Activated CD4-positive, alpha-beta T cell treated with anti-CD3 and anti-CD28 coated beads for 36 hours (primary cell): Measurements from ENCODE around the gene CST4. TPM values are rescaled to one million over a fixed set of nuclear protein-coding genes. Genes with fewer than 3 reads are reported as not detected.
"Not testable (repeated sequence)": the region's sequence is repeated elsewhere in the genome, so short reads cannot be mapped to it uniquely, and the experiment has no call there.

Experiments
- ATAC-seq: fragments of 200-7000 bp; cut with Tn5 transposase; one replicate; pipeline ENCODE4 v1.10.0; 2021; ENCODE audit warnings: mild to moderate bottlenecking, moderate library complexity
- CTCF ChIA-PET: fragments of 350-600 bp; sonication (Branson Sonifier 250); formaldehyde crosslinking; loops from one replicate; lab custom pipeline; 2021; ENCODE audit warnings: antibody characterized with exemption; lab: Charles Lee
- POLR2A ChIA-PET: fragments of 350-600 bp; sonication (Branson Sonifier 250); formaldehyde crosslinking; loops from one replicate; lab custom pipeline; 2021; ENCODE audit warnings: antibody characterized with exemption, inconsistent platforms; lab: Charles Lee
- DNase-seq: peaks from one replicate; pipeline ENCODE4 v3.0.0-alpha.2; 2020
- H3K27ac Mint-ChIP-seq: one replicate; pipeline ENCODE4 v1.8.0; 2021; ENCODE audit warnings: mixed read lengths
- H3K27me3 Mint-ChIP-seq: one replicate; pipeline ENCODE4 v1.8.0; 2021; ENCODE audit warnings: mixed read lengths
- H3K36me3 Mint-ChIP-seq: one replicate; pipeline ENCODE4 v1.8.0; 2021; ENCODE audit warnings: low read depth, mixed read lengths
- H3K4me1 Mint-ChIP-seq: one replicate; pipeline ENCODE4 v1.8.0; 2021; ENCODE audit warnings: mixed read lengths
- H3K4me3 Mint-ChIP-seq: one replicate; pipeline ENCODE4 v1.8.0; 2021; ENCODE audit warnings: mild to moderate bottlenecking, moderate library complexity, mixed read lengths
- H3K9me3 Mint-ChIP-seq: one replicate; pipeline ENCODE4 v1.8.0; 2021; ENCODE audit warnings: low read depth, mixed read lengths
- intact Hi-C, 2 experiments: fragments of 100-400 bp; cut with DNase I in 1 of 2; cut with micrococcal nuclease in 1 of 2; formaldehyde crosslinking; loops; one replicate each; pipeline versions ENCODE4 v1.14.2 to v1.15.1; 2022 to 2024; cut with DNase I, micrococcal nuclease
- total RNA-seq, 2 experiments: library from RNA; stranded (reverse); gene quantifications; one replicate each; pipeline ENCODE4 v1.2.3, GENCODE V29; 2021

The CST4 gene
- total RNA-seq, 2 experiments from 2014 or later = not detected

DNA sequence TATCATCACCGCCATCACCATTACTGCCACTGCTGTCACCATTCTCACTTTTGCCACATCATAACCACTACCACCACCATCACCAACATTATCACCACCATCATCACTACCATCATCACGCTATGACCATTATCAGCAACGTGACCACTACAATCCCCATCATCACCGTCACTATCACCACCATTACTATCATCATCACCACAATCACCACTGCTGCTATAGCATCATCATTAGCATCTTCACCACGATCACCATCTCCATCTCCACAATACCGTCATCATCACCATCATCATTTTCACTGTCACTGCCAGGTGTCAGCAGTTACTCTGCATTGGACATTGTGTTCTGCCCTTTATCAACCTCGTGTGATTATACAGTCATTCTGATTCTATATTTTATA lies 19.0 kb downstream of the CST4 start:
- H3K27ac Mint-ChIP-seq = no peak overlapping the region
- no peaks in the 10 kb centered on the region for H3K36me3 Mint-ChIP-seq
- H3K9me3 Mint-ChIP-seq = no peaks in the 10 kb centered on the region
- ChIA-PET POLR2A (no interaction called here), CTCF (no interaction called here)
- intact Hi-C loops = loop anchor here in 1 of 2 experiments (5.0 to 10.0 kb wide), 3 partner anchors 125 to 305 kb away; no protein-coding TSS in a partner anchor
- ATAC-seq (no peak), DNase-seq (no peak)
- no peak overlapping the region for H3K4me3 Mint-ChIP-seq
- H3K4me1 Mint-ChIP-seq = no peaks in the 10 kb centered on the region
- no peaks in the 10 kb centered on the region for H3K27me3 Mint-ChIP-seq

DNA sequence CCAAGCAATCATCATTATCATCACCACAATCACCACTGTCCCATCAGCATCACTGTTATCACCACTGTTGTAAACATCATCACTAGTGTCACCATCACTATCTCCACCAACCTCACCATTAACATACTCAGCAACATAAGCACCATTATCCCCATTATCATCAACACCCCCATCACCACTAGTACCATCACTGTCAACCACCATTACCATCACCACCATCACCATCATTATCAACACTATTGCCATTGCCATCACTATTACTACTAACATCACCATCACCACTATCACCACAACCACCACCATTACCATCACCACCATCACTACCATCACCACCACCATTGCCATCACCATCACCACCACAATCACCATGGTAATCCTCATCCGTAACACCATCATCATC lies 19.5 kb downstream of the CST4 start:
- POLR2A ChIA-PET = no interaction called here
- no peaks in the 10 kb centered on the region for H3K36me3 Mint-ChIP-seq
- ATAC-seq (no peak), DNase-seq (no peak)
- no peaks in the 10 kb centered on the region for H3K4me1 Mint-ChIP-seq
- intact Hi-C loops = loop anchor here in 1 of 2 experiments (5.0 to 10.0 kb wide), 3 partner anchors 125 to 305 kb away; no protein-coding TSS in a partner anchor
- no peak overlapping the region for H3K27ac Mint-ChIP-seq
- no peak overlapping the region for H3K4me3 Mint-ChIP-seq
- CTCF ChIA-PET = interaction anchor here (1.2 kb wide), 1 partner anchor 12 kb away, joined by 3 read pairs; no protein-coding TSS in a partner anchor
- no peaks in the 10 kb centered on the region for H3K27me3 Mint-ChIP-seq
- H3K9me3 Mint-ChIP-seq = no peaks in the 10 kb centered on the region

DNA sequence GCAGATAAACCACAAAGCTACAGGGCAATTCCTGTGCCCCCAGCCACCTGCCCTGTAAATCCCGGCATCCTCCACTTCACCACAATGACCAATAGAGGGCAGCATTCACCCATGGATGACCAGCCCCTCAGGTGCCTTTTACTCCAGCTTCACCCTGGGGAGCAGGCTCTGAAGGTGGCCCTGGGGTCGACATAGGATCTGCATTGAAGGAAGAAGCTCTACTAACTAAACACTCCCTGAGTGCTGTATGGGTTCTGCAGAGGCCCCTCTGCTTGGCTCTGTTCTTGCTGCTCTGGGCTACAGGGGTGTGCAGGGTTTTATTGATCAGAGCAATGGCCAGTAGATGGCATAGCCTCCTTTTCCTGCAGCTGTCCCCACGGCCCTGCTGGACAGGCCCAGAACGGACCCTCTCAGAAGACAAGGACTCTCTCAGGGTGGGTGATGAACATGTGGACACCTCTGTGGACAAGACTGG lies 20.3 kb downstream of the CST4 start:
- intact Hi-C loops = loop anchor here in 1 of 2 experiments (5.0 to 10.0 kb wide), 3 partner anchors 126 to 306 kb away; no protein-coding TSS in a partner anchor
- peak; percentile 66 for DNase-seq
- Mint-ChIP-seq H3K36me3 (no peaks in the 10 kb centered on the region), H3K4me1 (no peaks in the 10 kb centered on the region), H3K27me3 (no peaks in the 10 kb centered on the region), H3K4me3 (no peak overlapping the region), H3K9me3 (no peaks in the 10 kb centered on the region), H3K27ac (no peak overlapping the region)
- ChIA-PET CTCF (interaction anchor here (0.6 to 1.2 kb wide), 3 partner anchors 10 to 36 kb away, joined by 3 to 5 read pairs (median 3); no protein-coding TSS in a partner anchor), POLR2A (no interaction called here)
- ATAC-seq = peak; percentile 68

DNA sequence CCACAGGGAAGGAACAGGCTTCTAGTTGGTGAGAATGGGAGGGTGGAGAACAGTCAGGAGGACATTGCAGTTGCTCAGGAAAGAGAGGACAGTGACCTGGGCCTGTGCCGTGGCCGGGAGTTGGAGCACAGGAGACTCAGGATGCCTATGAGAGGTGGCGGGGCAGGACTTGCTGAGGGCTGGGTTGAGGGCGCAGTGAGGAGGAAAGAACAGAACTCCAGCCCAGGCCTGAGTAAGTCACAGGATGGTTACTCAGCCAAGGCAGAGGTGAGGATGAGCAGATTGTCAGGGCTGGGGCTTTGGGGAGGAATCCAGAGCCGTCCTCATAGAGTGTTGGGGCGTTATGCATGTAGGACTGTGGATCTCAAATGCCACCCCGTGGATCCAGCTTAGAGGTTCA lies 21.2 kb downstream of the CST4 start:
- no peaks in the 10 kb centered on the region for H3K9me3 Mint-ChIP-seq
- no peak overlapping the region for H3K4me3 Mint-ChIP-seq
- ChIA-PET CTCF (interaction anchor here (0.6 to 1.2 kb wide), 2 partner anchors 9 to 35 kb away, joined by 3 to 5 read pairs; no protein-coding TSS in a partner anchor), POLR2A (no interaction called here)
- intact Hi-C loops = loop anchor here in 1 of 2 experiments (5.0 to 10.0 kb wide), 3 partner anchors 127 to 307 kb away; no protein-coding TSS in a partner anchor
- H3K27ac Mint-ChIP-seq = no peak overlapping the region
- DNase-seq = no peak
- no peaks in the 10 kb centered on the region for H3K27me3 Mint-ChIP-seq
- no peak for ATAC-seq
- no peaks in the 10 kb centered on the region for H3K4me1 Mint-ChIP-seq
- no peaks in the 10 kb centered on the region for H3K36me3 Mint-ChIP-seq

DNA sequence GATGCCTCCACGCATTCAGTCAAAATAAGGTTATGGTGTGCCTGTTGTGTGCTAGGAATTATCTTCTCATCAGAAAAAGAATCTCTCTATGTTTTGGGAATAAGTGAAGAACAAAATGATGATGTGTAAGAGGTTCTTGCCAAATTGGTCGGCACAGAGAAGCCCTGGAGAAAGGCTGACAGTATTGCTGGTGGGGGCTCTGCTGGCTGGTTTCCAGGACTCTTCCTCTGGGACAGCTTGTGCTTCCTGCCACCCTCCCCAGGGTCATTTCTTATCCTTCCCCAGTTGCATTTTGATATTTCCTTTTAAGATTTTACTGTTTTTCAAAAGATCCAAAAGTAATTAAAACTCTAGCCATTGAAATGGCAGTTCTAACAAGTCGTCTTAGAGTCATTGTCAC lies 22.1 kb downstream of the CST4 start:
- H3K4me1 Mint-ChIP-seq = no peaks in the 10 kb centered on the region
- intact Hi-C loops = loop anchor here in 1 of 2 experiments (5.0 to 10.0 kb wide), 3 partner anchors 128 to 308 kb away; no protein-coding TSS in a partner anchor
- ATAC-seq (no peak), DNase-seq (no peak)
- CTCF ChIA-PET = no interaction called here
- no peaks in the 10 kb centered on the region for H3K27me3 Mint-ChIP-seq
- H3K27ac Mint-ChIP-seq = no peak overlapping the region
- no peaks in the 10 kb centered on the region for H3K36me3 Mint-ChIP-seq
- POLR2A ChIA-PET = no interaction called here
- H3K4me3 Mint-ChIP-seq = no peak overlapping the region
- H3K9me3 Mint-ChIP-seq = no peaks in the 10 kb centered on the region

DNA sequence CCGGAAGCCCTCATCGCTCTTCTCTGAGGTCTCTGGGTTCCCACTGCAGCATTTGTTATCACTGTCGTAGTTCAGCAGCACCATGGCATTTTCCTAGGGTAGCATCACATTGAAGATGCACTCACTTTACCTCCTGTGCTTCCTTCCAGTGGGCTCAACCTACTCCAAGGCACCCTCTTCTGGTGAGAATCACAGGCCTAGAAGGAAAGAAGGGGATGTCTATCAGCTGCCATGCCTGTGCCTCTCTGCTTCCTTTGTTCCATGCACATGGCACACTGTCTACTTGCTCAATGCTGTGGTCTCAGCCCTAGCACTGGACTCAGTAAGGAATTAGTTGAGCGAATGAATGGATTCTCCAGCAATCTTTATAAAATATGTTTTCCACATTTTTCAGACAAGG lies 22.6 kb downstream of the CST4 start:
- ChIA-PET POLR2A (no interaction called here), CTCF (no interaction called here)
- Mint-ChIP-seq H3K4me1 (no peaks in the 10 kb centered on the region), H3K9me3 (no peaks in the 10 kb centered on the region), H3K4me3 (no peak overlapping the region), H3K27me3 (no peaks in the 10 kb centered on the region), H3K36me3 (no peaks in the 10 kb centered on the region), H3K27ac (no peak overlapping the region)
- intact Hi-C loops = loop anchor here in 1 of 2 experiments (5.0 to 10.0 kb wide), 3 partner anchors 129 to 309 kb away; no protein-coding TSS in a partner anchor
- ATAC-seq (no peak), DNase-seq (no peak)

DNA sequence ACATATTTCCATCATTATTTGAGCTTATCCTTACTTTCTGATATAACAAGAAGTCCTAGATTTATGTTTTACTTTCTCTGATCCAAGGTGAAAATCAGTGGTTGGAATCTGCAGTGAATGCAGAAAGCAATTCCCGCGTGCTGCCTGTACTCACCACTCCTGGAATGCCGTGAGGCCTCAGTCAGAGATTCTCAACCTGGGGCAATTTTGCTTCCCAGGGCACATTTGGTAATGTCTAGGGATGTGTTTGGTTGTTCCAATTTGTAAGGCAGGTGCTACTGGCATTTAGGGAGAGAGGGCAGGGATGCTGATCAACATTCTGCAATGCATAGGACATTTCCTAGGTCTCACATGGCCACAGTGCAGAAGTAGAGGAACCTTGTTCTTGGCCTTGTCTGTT lies 23.9 kb downstream of the CST4 start:
- ChIA-PET POLR2A (no interaction called here), CTCF (no interaction called here)
- H3K27me3 Mint-ChIP-seq = no peaks in the 10 kb centered on the region
- H3K4me3 Mint-ChIP-seq = no peak overlapping the region
- no peak overlapping the region for H3K27ac Mint-ChIP-seq
- intact Hi-C loops = loop anchor here in 1 of 2 experiments (5.0 to 10.0 kb wide), 3 partner anchors 130 to 310 kb away; no protein-coding TSS in a partner anchor
- ATAC-seq (no peak), DNase-seq (no peak)
- H3K4me1 Mint-ChIP-seq = no peaks in the 10 kb centered on the region
- no peaks in the 10 kb centered on the region for H3K36me3 Mint-ChIP-seq
- H3K9me3 Mint-ChIP-seq = no peaks in the 10 kb centered on the region

DNA sequence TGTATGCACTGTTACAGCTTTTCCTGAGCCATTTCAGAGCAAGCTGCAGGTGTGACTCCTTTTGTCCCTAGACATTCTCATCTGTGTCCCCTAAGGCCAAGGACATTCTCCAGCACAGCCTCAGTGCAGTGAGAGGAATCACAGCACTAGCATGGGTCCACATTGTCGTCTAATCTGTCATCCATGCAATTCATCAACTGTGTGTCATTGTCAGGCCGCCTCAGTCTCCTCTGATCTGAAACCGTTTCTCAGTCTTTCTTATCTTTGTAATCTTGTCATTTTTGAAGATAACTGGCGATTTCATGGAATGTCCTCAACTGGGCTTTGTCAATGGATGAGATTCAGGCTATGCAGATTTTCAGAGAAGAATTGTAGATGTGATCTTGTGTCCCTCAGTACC lies 24.8 kb downstream of the CST4 start:
- H3K4me3 Mint-ChIP-seq, H3K9me3 Mint-ChIP-seq, H3K27me3 Mint-ChIP-seq, H3K27ac Mint-ChIP-seq, H3K4me1 Mint-ChIP-seq, CTCF ChIA-PET, ATAC-seq, H3K36me3 Mint-ChIP-seq, DNase-seq, POLR2A ChIA-PET: not testable (repeated sequence)
- intact Hi-C loops = loop anchor here in 1 of 2 experiments (10.0 kb wide), 2 partner anchors 131 to 311 kb away; no protein-coding TSS in a partner anchor

DNA sequence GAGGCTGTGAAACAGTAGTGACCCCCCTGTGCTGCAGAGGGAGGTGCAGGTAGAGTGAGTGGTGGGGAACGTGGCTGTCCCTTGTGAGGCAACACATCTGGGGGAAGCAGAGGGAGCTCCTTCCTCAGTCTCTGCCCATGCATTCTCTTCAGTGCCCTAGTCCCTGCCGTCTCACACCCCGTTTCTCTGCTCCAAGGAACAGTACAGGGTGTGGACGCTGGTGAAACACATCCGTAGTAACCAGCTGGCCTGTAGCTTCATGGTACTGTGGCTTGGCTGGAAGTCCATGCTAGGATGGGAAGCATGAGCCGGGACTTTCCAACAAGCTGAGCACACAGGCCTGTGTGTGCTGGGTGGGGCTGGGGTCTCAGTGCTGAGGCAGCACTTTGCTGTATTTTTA lies 25.7 kb downstream of the CST4 start:
- ChIA-PET CTCF (no interaction called here), POLR2A (interaction anchor here (0.7 kb wide), 1 partner anchor 25 kb away, joined by 4 read pairs; no protein-coding TSS in a partner anchor)
- intact Hi-C loops = loop anchor here in 1 of 2 experiments (10.0 kb wide), 2 partner anchors 132 to 312 kb away; no protein-coding TSS in a partner anchor
- no peak for ATAC-seq
- no peak for DNase-seq
- H3K4me3 Mint-ChIP-seq = no peak overlapping the region
- no peaks in the 10 kb centered on the region for H3K4me1 Mint-ChIP-seq
- no peaks in the 10 kb centered on the region for H3K9me3 Mint-ChIP-seq
- no peaks in the 10 kb centered on the region for H3K36me3 Mint-ChIP-seq
- no peaks in the 10 kb centered on the region for H3K27me3 Mint-ChIP-seq
- H3K27ac Mint-ChIP-seq = no peak overlapping the region

DNA sequence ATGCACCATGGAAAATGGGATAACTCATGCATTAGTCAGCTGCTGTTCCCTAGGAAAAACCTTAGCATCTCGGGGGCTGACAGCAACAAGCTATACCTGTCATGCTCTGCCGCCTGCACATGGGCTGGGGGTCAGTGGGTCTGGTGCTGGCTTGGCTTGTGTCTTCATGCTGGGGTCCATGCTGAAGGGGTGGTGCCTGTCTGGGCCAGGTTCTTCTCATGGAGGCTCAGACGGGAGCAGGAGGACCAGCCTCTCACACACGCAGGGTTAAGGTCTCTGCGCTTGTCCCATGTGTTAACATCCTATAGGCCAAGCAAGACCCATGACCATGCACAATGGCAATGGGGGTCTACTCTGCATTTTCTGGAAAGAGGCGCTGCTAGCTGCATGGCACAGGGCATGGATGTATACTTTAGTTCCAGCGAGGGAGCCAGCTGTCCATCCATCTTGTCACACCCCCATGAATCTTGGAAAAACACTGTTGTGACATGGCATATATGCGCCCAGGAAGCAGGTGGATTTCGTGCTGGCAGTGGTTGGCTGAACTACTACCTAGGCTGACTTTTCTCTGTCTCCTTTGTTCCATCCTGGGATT lies 26.5 kb downstream of the CST4 start:
- no peaks in the 10 kb centered on the region for H3K4me1 Mint-ChIP-seq
- ChIA-PET POLR2A (no interaction called here), CTCF (no interaction called here)
- intact Hi-C loops = loop anchor here in 1 of 2 experiments (10.0 kb wide), 2 partner anchors 132 to 312 kb away; no protein-coding TSS in a partner anchor
- DNase-seq (no peak), ATAC-seq (no peak)
- no peaks in the 10 kb centered on the region for H3K9me3 Mint-ChIP-seq
- H3K36me3 Mint-ChIP-seq = no peaks in the 10 kb centered on the region
- H3K27me3 Mint-ChIP-seq = no peaks in the 10 kb centered on the region
- H3K4me3 Mint-ChIP-seq = no peak overlapping the region
- no peak overlapping the region for H3K27ac Mint-ChIP-seq

DNA sequence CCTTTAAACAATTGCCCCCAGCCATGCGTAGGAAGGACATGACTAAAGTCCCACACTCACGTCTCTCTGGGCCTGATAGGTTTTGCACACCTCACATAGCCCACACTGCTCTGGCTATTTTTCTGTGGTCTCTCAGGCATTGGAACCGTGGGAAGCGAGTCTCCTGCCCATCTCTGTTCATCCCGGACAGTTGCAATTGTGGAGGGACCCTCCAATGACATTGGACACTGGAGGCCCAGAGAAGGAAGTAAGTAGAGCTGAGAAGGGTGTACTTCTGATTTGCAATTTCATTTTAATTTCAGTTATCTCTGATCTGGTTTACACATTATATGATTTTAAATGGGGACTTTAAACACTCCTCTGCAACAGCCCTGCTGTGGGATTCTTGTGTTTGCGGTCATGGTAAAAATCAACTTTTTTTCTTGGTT lies 27.8 kb downstream of the CST4 start:
- DNase-seq = no peak
- CTCF ChIA-PET = interaction anchor here (1.0 kb wide), 1 partner anchor 15 kb away, joined by 4 read pairs; no protein-coding TSS in a partner anchor
- intact Hi-C loops = loop anchor here in 1 of 2 experiments (10.0 kb wide), 2 partner anchors 134 to 314 kb away; no protein-coding TSS in a partner anchor
- H3K27ac Mint-ChIP-seq = no peak overlapping the region
- POLR2A ChIA-PET = no interaction called here
- no peak overlapping the region for H3K4me3 Mint-ChIP-seq
- H3K27me3 Mint-ChIP-seq = peaks cover 2% of the 10 kb centered on the region
- H3K4me1 Mint-ChIP-seq = no peaks in the 10 kb centered on the region
- ATAC-seq = no peak
- H3K36me3 Mint-ChIP-seq = no peaks in the 10 kb centered on the region
- no peaks in the 10 kb centered on the region for H3K9me3 Mint-ChIP-seq
